ENCODE data around the gene UFC1. TPM values are rescaled to one million over a fixed set of nuclear protein-coding genes. Genes with fewer than 3 reads are reported as not detected.

Gene UFC1
- total RNA-seq, 2 donors from 2014 or later = 95.8 to 239 TPM

DNA sequence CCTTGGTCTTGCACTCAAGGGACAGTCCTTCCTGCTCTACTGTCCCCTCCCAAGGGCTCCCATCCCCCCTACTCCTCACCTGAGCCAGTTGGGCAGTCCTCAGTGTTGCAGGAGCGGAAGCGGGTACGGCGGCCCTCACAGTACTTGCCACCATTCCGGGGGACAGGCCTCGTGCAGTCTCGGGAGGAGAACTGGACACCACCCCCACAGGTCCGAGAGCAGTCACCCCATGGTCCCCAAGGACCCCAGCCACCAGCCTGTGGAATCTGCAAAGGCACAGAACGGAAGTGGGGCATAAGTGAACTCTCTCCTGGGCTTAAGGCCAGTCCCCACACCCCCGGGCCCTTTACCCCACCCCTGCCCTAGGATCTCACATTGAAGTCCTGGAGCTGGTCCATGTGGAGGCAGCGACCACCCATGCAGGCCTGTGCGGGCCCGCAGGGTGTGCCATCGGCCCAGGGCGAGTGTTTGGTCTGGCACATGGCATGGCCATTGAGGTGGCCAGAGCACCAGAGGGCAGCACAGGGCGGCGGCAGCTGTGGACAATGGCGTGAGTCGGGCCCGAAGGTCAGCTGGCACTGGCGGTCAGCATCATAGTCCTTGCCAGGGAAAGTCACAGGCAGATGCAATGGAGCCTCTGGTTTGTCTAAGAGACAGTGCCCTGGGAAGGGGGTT lies 39.9 kb downstream of the UFC1 start:
- DNase-seq (ENCODE audit: low spot score in 2 of 2) (no peak), ATAC-seq (no peak)
- H3K36me3 Mint-ChIP-seq = no peaks in the 10 kb centered on the region
- no peaks in the 10 kb centered on the region for H3K9me3 Mint-ChIP-seq
- peak overlapping the region in 1 of 2 donors; percentile 29 for H3K27ac Mint-ChIP-seq

DNA sequence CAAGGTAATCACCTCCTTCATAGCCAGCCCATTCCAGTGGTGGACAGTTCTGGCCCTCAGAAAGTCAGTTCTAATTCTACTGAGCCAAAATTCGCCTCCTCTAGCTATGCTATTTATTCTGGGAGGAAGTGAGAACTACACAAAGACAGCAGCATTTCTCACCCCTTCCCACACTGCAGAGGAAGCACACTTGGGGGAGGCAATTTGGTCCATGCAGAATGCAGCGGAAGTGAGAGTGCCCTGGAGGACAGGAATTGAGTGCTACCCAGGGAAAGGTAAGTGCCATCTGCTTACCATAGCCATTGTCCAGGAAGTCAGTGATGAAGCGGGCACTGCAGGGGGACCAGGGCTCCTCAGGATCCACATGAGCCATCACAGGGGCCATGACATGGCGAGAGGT lies 41.4 kb downstream of the UFC1 start:
- peak overlapping the region in 1 of 2 donors; percentile 33 for H3K27ac Mint-ChIP-seq
- ATAC-seq = no peak

DNA sequence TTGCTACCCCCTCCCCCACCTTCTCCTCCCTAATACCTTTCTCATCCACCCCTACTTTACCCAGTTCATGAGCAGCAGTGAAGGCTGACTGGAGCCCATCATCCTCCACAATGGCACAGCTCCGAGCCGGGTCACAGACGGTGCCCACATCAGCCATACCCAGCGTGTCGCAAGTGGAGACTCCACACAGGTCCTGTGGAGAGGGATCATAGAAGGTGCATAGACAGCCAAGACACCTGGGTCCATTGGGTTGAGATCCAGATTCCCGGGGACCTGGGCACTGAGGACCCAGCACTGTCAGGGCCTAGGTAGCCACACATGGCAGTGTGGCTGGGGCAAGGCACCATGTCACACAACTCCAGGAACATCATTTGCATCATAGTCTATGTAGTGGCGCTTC lies 42.3 kb downstream of the UFC1 start:
- H3K27ac Mint-ChIP-seq = no peak overlapping the region
- no peaks in the 10 kb centered on the region for H3K9me3 Mint-ChIP-seq
- no peak for ATAC-seq
- no peaks in the 10 kb centered on the region for H3K36me3 Mint-ChIP-seq
- DNase-seq (ENCODE audit: low spot score in 2 of 2) = no peak

More for the DNA sequence above, 41.4 kb downstream of the UFC1 start:
- DNase-seq (ENCODE audit: low spot score in 2 of 2) = no peak
- H3K36me3 Mint-ChIP-seq = no peaks in the 10 kb centered on the region
- H3K9me3 Mint-ChIP-seq = no peaks in the 10 kb centered on the region

DNA sequence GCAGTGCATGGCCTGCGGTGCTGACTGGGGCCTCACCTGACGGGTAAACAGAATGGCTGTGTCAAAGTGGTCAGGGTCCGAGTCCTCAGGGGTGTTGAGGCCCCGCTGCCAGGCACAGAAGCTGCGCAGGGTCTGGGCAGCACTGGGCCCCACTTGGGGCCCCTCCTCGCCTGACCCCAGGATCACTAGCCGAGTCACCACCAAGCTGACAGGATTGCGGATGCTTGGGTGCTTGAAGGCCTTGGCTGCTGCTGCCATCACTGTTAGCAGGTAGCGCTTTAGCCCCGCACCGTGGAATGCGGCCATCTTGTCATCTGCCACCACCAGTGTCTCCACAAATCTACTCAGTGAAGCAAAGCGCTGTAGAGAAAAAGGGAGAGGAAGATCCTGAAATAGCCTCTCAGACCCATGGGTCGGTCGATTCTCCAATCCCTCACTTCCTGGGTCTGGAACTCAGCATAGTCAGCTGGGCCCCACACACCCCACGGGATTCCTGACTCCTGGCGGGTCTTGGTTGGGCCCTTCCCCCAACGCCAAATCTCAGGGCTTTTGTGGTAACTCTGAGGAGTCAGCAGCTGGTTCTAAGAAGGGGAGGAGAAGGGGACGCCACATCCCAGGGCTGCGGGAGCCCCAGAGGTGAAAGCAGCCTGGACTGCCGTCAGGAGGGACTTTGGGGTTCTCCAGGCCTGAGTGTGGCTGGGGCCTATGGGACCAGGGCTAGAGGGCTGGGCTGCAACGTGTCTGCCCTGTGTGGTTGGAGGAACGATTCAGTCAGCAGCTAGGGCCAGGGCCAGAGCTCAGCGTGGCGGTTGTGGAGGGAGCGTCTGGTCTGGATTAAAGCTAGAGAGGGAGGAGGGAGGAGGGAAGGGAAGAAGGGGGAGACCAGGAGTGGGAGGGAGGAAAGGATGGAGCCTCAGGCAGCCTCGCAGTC lies 43.0 kb downstream of the UFC1 start:
- ATAC-seq = no peak
- peak overlapping the region in 1 of 2 donors; percentile 92 for H3K27ac Mint-ChIP-seq

DNA sequence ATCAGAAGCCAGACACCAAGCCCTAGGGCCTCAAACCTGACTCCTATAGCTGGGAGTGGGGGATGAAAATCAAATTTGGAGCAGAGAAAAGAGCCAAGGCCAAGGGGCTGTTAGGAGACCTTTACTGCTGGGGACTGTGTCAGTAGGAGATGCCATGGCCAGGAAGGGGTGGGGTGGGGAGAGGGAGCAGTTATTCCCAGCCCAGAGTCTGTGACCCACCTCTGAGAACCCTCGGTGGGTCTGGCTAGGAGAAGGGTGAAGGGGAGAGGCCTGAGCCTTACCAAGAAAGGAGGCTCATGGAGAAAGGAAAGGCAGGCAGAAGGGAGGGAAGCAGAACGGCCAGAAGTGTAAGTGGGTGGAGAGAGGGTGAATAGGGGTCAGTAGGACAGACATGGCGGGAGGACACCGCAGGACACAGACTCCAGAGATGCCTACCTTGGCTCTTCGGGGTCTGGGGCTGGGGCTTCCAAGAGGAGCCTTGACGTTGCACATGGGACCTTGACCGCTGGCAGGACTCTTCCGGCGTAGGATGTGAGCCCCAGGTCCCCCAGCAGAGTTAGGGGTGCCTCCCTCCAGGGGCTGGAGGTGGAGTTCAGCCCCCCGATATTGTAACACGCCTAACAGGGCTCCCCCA lies 43.9 kb downstream of the UFC1 start:
- DNase-seq (ENCODE audit: low spot score in 2 of 2) = no peak
- no peaks in the 10 kb centered on the region for H3K9me3 Mint-ChIP-seq
- H3K36me3 Mint-ChIP-seq = peaks cover 6 to 8% of the 10 kb centered on the region in 2 donors
- H3K27ac Mint-ChIP-seq = peak overlapping the region; percentile 28 to 92
- ATAC-seq = no peak

More for the DNA sequence above, 43.0 kb downstream of the UFC1 start:
- Mint-ChIP-seq H3K9me3 (no peaks in the 10 kb centered on the region), H3K36me3 (no peaks in the 10 kb centered on the region)
- DNase-seq (ENCODE audit: low spot score in 2 of 2) = no peak

DNA sequence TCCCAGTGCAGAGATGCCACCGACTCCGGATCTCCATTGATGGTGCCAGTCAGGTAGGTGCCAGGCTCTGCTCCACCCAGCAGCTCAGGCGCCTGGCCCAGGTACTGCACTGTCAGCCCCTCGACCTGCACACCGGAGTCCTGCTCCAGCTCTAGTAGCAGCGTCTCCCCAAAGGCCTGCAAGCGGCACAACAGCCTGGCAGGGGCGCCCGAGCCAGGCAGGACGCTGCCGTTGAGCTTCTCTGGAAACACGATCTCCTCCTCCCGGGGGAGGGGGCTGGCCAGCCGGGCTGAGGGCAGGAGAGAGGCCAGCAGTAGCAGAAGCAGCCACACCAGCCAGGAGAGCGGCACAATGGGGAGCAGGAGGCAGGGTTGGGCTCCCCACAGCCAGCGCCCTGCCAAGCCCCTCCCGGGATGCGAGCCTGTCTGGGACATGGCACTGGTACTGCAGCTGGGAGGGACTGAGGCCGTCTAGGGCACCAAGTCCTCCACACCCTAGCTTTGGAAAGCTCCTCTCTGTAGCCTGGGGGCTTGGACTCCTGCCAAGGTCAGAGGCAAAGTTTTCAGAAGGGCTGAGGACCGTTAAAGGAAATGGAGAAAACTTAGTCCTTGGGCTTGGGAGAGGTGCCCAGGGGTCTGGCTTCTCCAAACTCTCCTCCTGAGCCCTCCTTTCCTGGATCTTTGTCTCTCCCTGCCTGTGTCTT lies 44.6 kb downstream of the UFC1 start:
- no peak for DNase-seq (ENCODE audit: low spot score in 2 of 2)
- ATAC-seq = no peak
- peak overlapping the region in 1 of 2 donors; percentile 95 for H3K27ac Mint-ChIP-seq
- H3K9me3 Mint-ChIP-seq = no peaks in the 10 kb centered on the region
- peaks cover 10% of the 10 kb centered on the region in 2 donors for H3K36me3 Mint-ChIP-seq

DNA sequence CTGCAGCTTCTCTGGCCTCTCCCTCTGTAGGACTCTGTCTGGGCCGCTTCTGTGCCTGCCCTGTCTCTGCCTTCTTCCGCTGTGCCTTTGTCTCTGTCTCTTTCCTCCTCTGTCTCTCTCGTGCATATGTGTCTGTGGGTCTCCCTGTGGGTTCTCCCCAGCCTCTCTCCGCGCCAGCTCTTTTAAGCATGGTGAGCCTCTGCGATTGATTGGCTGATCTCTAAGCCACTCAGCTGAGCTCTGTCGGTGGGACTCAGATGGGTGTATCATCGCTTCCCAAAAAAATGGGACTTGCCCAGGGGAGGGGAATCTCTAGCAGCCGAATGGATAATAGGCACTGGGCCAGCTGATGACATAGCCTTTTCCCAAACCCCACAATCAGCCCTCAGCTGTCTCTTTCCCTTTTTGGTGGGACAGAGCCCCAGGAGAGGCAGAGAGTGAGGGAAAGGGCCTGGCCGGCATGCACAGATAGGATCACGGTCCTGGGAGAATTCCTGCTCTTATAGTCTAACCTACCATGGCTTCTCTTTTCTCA lies 45.2 kb downstream of the UFC1 start, which contains the start of gene ADAMTS4:
Gene ADAMTS4 (minus strand): TSS at position 158 of the 535 bp plus-strand sequence. CDS start 427 bp downstream, outside the sequence.
- no peak for DNase-seq (ENCODE audit: low spot score in 2 of 2)
- Mint-ChIP-seq H3K36me3 (peaks cover 15 to 16% of the 10 kb centered on the region in 2 donors), H3K27ac (peak within 1 kb of the TSS; percentile 95 to 97), H3K9me3 (no peaks in the 10 kb centered on the region)
- no peak for ATAC-seq

DNA sequence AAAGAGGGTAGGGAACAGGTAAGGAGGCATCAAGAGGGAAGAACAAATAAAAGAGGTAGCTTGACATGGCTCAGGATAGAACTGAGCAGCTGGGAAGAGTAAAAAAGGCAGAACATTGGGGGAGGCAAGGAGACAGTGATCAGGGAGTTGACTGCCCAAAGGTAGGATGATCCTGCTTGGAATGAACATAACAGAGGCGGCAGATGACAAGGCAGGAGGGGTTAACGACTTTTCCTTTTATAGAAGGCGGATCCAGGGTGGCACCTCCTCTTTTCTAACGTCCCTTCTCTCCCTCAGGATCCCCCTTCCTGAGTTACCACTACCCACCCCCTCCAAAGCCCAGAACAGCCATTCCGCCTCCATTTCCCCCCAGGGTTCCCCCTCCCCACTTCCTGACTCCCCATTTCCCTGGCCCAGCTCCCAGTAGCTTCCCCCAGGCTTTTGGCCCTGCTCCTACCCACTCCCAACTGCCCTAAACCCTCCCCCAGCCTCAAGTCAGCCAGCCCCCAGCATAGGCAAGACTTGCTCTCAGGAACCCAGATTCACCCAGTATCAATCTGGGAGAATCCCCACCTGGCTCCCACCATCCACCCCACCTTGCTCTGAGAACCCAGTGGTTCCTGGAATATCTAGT lies 45.8 kb downstream of the UFC1 start:
- DNase-seq (ENCODE audit: low spot score in 2 of 2) (no peak), ATAC-seq (no peak)
- no peaks in the 10 kb centered on the region for H3K9me3 Mint-ChIP-seq
- H3K36me3 Mint-ChIP-seq = peaks cover 22% of the 10 kb centered on the region in 2 donors
- H3K27ac Mint-ChIP-seq = peak overlapping the region; percentile 95 to 97

DNA sequence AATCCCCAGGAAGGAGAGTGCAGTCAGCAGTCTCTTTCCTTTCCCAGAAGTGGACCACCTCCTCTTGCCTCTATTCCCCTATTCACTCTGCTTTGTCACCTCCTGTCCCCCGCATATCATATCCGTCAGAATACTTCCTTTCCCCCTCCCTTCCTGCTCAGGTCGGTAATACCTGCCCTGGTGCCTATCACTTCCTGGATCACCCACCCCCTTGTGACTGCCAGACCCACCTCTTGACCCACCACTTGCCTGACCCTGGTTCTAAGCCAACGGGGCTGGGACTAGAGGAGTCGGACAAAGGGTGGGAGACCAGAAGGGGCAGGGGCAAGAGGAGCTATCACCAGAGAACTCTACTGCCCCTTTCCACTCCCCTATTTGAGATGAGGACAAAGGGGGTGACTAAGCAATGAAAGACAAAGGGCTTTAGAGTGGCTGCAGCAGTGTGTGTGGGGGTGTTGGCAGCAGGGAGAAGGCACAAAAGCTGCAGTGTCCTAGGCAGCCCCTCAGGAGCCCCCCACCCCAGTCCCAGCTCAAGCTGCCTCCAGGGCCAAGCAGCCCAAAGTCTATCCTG lies 46.7 kb downstream of the UFC1 start:
- Mint-ChIP-seq H3K27ac (peak overlapping the region; percentile 95 to 97), H3K9me3 (no peaks in the 10 kb centered on the region), H3K36me3 (peaks cover 23% of the 10 kb centered on the region in 2 donors)
- DNase-seq (ENCODE audit: low spot score in 2 of 2) = no peak
- ATAC-seq = no peak

DNA sequence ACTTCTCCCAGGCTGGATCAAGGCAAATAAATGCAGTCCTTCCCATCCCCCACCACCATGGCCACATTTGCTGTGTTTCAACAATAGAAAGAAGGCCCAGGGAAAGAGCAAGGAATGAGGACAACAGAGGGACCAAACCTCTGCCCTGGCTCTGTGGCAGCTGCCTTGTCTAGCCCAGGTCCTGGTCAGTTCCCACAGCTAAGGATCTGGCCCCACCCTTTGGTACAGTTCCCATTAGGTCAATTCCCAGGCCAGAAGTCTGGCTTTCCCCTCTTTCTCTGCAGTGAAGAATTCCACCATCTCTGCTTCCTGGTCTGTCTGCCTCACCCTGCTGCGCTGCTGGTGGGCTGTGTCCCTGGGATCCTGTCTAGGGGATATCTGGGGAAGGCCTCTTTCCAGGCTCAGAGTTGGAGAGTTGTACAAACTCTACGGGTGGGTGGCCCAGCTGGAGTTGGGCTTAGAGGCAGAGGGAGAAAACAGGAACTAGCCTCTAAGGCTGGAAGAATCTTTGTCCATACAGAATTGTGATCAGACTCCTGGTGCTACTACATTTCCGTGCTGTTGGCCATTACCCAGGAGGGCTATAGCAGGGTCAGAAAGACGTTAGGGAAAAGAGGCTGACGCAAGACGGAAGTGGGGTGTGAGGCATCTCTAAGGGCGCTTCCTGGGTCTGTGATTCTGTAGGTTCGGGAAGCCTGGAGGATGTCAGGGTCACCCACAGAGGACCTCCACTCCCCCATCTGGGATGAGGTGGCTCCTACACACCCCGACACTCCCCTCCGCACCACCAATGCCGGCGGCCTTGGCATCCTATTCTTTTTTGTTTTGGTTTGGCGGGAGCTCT lies 47.4 kb downstream of the UFC1 start:
- DNase-seq (ENCODE audit: low spot score in 2 of 2) (no peak), ATAC-seq (peak in 1 of 2 donors; percentile 1)
- Mint-ChIP-seq H3K9me3 (no peaks in the 10 kb centered on the region), H3K27ac (peak overlapping the region; percentile 95 to 97), H3K36me3 (peaks cover 23 to 28% of the 10 kb centered on the region in 2 donors)

DNA sequence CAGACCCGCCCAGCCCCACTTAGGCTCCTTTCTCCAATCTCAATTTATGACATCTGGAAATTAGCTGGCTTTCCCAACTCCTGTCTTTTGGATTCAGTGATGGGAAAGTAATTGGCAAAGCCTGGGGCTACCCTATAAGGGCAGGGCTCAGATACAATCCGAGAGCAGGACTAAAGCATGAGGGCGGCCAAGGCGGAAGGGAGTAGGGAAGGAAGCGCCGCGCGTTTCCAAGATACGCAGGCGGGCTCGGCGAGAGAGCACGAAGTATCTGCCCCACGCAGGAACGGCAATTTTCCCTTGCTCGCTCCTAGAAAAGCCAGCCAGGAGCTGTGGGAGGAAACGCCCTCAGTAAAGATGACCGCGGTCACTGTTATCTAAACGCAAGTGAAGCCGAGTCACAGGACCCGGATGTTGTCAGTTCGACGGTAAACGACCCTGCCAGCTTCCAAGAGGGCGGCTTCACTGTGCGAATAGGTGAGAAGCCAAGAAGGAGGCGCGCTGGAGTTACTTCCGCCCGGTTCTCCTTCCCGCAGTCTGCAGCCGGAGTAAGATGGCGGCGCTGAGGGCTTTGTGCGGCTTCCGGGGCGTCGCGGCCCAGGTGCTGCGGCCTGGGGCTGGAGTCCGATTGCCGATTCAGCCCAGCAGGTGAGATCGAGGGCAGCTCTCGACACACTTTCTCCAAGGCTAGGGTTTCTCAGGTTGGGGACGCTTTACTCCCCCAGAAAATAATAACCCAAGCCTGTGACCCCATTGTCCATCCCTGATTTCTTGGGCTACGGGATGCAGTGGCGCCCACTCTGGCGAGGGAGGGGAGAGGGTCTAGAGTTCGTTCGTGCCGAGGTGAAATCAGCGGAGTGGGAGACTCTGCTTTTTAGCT lies 48.3 kb downstream of the UFC1 start, which contains the start of gene NDUFS2:
Gene NDUFS2 (plus strand): TSS at position 532 of the 877 bp plus-strand sequence. CDS start 19 bp downstream, at position 551.
- DNase-seq (ENCODE audit: low spot score in 2 of 2) (peak; percentile 86 to 95), ATAC-seq (peak; percentile 99 to 100)
- Mint-ChIP-seq H3K27ac (peak within 1 kb of the TSS; percentile 95 to 97), H3K9me3 (no peaks in the 10 kb centered on the region), H3K36me3 (peaks cover 23 to 32% of the 10 kb centered on the region in 2 donors)

DNA sequence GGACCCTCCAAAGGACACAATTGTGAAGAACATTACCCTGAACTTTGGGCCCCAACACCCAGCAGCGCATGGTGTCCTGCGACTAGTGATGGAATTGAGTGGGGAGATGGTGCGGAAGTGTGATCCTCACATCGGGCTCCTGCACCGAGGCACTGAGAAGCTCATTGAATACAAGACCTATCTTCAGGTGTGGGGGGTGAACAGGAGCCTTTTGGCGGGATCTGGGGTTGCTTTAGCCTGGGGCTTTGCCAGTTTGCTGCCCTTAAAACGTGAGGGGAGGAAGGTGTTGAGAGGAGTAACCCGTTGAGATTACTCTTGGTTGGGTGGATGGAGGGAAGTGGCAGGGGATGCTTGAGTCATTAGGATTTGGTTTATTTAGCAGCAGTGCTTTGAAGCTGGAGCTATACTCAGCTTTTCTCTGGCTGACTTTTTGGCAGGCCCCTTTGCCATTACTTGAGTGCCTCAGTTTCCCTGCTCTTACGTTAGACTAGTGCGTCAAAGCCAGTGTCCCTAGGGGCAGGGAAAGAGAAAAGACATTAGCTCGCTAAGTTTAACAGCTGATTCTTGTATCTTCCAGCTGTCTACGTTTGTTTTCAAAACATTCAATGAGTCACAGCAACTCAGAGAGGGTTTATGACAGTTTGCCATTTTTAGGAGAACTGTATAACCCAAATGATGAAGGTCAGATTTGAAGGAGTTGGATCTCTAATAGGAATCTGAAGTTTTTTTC lies 52.8 kb downstream of the UFC1 start:
- Mint-ChIP-seq H3K9me3 (no peaks in the 10 kb centered on the region), H3K27ac (peak overlapping the region; percentile 76 to 86), H3K36me3 (peaks cover 38 to 43% of the 10 kb centered on the region in 2 donors)
- DNase-seq (ENCODE audit: low spot score in 2 of 2) = no peak
- no peak for ATAC-seq

DNA sequence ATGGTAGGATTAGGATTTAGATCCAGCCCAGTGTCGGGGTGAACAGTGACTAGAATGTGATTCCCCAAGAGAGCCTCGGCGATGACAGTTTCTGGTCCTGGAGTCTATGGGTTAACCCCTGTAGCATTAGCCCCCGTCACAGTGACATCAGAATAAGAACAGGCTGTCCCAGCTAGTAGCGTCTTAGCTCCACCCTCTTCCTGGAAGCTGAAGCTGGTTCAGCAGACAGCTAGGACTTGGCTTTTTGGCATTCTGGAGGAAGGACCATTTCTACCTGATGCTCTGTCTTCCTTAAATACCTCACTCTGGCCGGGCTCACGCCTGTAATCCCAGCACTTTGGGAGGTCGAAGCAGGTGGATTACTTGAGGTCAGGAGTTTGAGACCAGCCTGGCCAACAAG lies 53.4 kb downstream of the UFC1 start:
- H3K36me3 Mint-ChIP-seq = peaks cover 41 to 42% of the 10 kb centered on the region in 2 donors
- DNase-seq (ENCODE audit: low spot score in 2 of 2) = no peak
- no peak for ATAC-seq
- peak overlapping the region in 1 of 2 donors; percentile 60 for H3K27ac Mint-ChIP-seq
- no peaks in the 10 kb centered on the region for H3K9me3 Mint-ChIP-seq

Data from activated naive CD4-positive, alpha-beta T cell treated with anti-CD3 and anti-CD28 coated beads, Interleukin-2, amount 50 U/mL, for 72 hours (primary cell).